Liver (tissue), 9 donors: ENCODE results near the gene HTR3B. TPM values are rescaled to one million over a fixed set of nuclear protein-coding genes. Genes with fewer than 3 reads are reported as not detected.

Experiments
- DNase-seq: peaks from one replicate; pipeline ENCODE4 v3.0.0-alpha.2; 2017; ENCODE audit warnings: low spot score
- H3K27ac ChIP-seq, 2 donors: one replicate each; pipeline ENCODE4 v1.7.0; 2013; ENCODE audit warnings: inconsistent platforms in 2 of 2, low read length in 2 of 2, control low read depth in 1 of 2, low read depth in 1 of 2, mild to moderate bottlenecking in 1 of 2
- H3K27me3 ChIP-seq, 4 donors: one replicate each; pipeline versions ENCODE4 v1.6.1 to v1.7.0; 2013; ENCODE audit warnings: low read length in 3 of 4, inconsistent platforms in 1 of 4, mild to moderate bottlenecking in 1 of 4, moderate library complexity in 1 of 4; ENCODE audit not compliant: control insufficient read depth in 4 of 4, insufficient read depth in 4 of 4
- H3K36me3 ChIP-seq, 4 donors: one replicate each; pipeline versions ENCODE4 v1.6.1 to v1.7.0; 2013; ENCODE audit warnings: low read length in 3 of 4, mild to moderate bottlenecking in 3 of 4, low read depth in 1 of 4, moderate library complexity in 1 of 4; ENCODE audit not compliant: control insufficient read depth in 4 of 4, insufficient read depth in 3 of 4
- H3K4me1 ChIP-seq, 4 donors: one replicate each; pipeline versions ENCODE4 v1.6.1 to v1.7.0; 2013; ENCODE audit warnings: low read length in 3 of 4, mild to moderate bottlenecking in 3 of 4, moderate library complexity in 1 of 4; ENCODE audit not compliant: control insufficient read depth in 4 of 4, insufficient read depth in 4 of 4
- H3K4me3 ChIP-seq, 3 donors: one replicate each; pipeline versions ENCODE4 v1.6.1 to v1.7.0; 2013; ENCODE audit warnings: low read length in 3 of 3, control low read depth in 1 of 3, low read depth in 1 of 3, mild to moderate bottlenecking in 1 of 3
- H3K9ac ChIP-seq, 2 donors: one replicate each; pipeline ENCODE4 v1.7.0; 2013; ENCODE audit warnings: low read length in 2 of 2, mild to moderate bottlenecking in 2 of 2, moderate library complexity in 2 of 2, control low read depth in 1 of 2, low read depth in 1 of 2
- H3K9me3 ChIP-seq, 4 donors: one replicate each; pipeline versions ENCODE4 v1.6.1 to v1.7.0; 2013; ENCODE audit warnings: low read length in 3 of 4; ENCODE audit not compliant: control insufficient read depth in 4 of 4
- ATF3 ChIP-seq: IDR thresholded peaks from 2 replicates; pipeline ENCODE4 v1.6.1; 2016; ENCODE audit warnings: antibody characterized with exemption
- CTCF ChIP-seq: fragments of 150-350 bp; IDR thresholded peaks from 2 replicates; pipeline ENCODE4 v1.5.1; 2017; ENCODE audit warnings: improper control_type of control experiment, low read depth, low read length; ENCODE audit not compliant: missing input control
- EGR1 ChIP-seq, 2 donors: IDR thresholded peaks; 2 replicates each; pipeline ENCODE4 v1.6.1; 2016 to 2018; ENCODE audit warnings: antibody characterized with exemption in 2 of 2, low read depth in 2 of 2
- FOXA1 ChIP-seq: IDR thresholded peaks from 2 replicates; pipeline ENCODE4 v1.6.1; 2016; ENCODE audit warnings: antibody characterized with exemption
- FOXA2 ChIP-seq: IDR thresholded peaks from 2 replicates; pipeline ENCODE4 v1.6.1; 2016; ENCODE audit warnings: antibody characterized with exemption
- HNF4G ChIP-seq: IDR thresholded peaks from 2 replicates; pipeline ENCODE4 v1.6.1; 2016; ENCODE audit warnings: antibody characterized with exemption
- MAX ChIP-seq: IDR thresholded peaks from 2 replicates; pipeline ENCODE4 v1.6.1; 2016; ENCODE audit warnings: antibody characterized with exemption
- NR2F2 ChIP-seq: IDR thresholded peaks from 2 replicates; pipeline ENCODE4 v1.6.1; 2016; ENCODE audit warnings: antibody characterized with exemption
- RAD21 ChIP-seq, 2 donors: IDR thresholded peaks; 2 replicates each; pipeline ENCODE4 v1.6.1; 2016; ENCODE audit warnings: antibody characterized with exemption in 2 of 2, mild to moderate bottlenecking in 2 of 2
- REST ChIP-seq: IDR thresholded peaks from 2 replicates; pipeline ENCODE4 v1.6.1; 2016; ENCODE audit warnings: antibody characterized with exemption, mild to moderate bottlenecking
- RXRA ChIP-seq, 2 donors: IDR thresholded peaks; 2 replicates each; pipeline ENCODE4 v1.6.1; 2017 to 2018; ENCODE audit warnings: antibody characterized with exemption in 2 of 2, mild to moderate bottlenecking in 1 of 2
- SP1 ChIP-seq: IDR thresholded peaks from 2 replicates; pipeline ENCODE4 v1.6.1; 2018; ENCODE audit warnings: antibody characterized with exemption, mild to moderate bottlenecking
- TAF1 ChIP-seq: conservative IDR thresholded peaks from 2 replicates; pipeline ENCODE4 v1.6.1; 2016; ENCODE audit warnings: antibody characterized with exemption, mild to moderate bottlenecking
- YY1 ChIP-seq: IDR thresholded peaks from 2 replicates; pipeline ENCODE4 v1.6.1; 2016; ENCODE audit warnings: antibody characterized with exemption, mild to moderate bottlenecking
- ZBTB33 ChIP-seq: IDR thresholded peaks from 2 replicates; pipeline ENCODE4 v1.6.1; 2016; ENCODE audit warnings: antibody characterized with exemption
- WGBS: extraction: QIAGEN DNeasy Blood & Tissue Kit; methylation state at CpG from one replicate; pipeline ENCODE4 v1.1.7; 2013; 5-methylcytosine and 5-hydroxymethylcytosine counted together
- polyA plus RNA-seq, 2 donors: library from polyadenylated mRNA; stranded (reverse) in 1 of 2; unstranded in 1 of 2; fragments of 200-250 nt in 1 of 2; fragments of >200 nt in 1 of 2; fragmentation: Nextera tagmentation in 1 of 2; extraction: Ambion mirVana in 1 of 2; gene quantifications; one replicate each; pipeline versions ENCODE4 v1.2.1 to v1.2.3, GENCODE V29; 2013 to 2015
- total RNA-seq, 2 donors: library from RNA; depleted of rRNA; stranded (reverse); fragments of >200 nt; gene quantifications; one replicate each; pipeline ENCODE4 v1.2.3, GENCODE V29; 2014
- donor health status: healthy.
- donor health status: healthy.
- donor health status: healthy.
- donor health status: healthy.
- donor health status: healthy.

The HTR3B gene
- total and polyA plus RNA-seq, 4 donors: not detected

- TF ChIP-seq HNF4G: no peak
- TF ChIP-seq CTCF: no peak
- no peak for TF ChIP-seq FOXA2
Measured at GRCh38 chr11:113947994-113948393, 43.4 kb downstream of the HTR3B start (continued).

GRCh38 chr11:113949891-113950290 is 45.3 kb downstream of the HTR3B start:
- peaks cover 0 to 6% (median 0%) of the 10 kb centered on the region in 4 donors for H3K27me3 ChIP-seq
- no peak for TF ChIP-seq FOXA2
- TF ChIP-seq YY1: no peak
- TF ChIP-seq RXRA (IDR thresholded peaks at IDR 0.05): no peak
- TF ChIP-seq NR2F2: no peak
- no peak for TF ChIP-seq EGR1 (IDR thresholded peaks at IDR 0.05; ENCODE audit: low read depth in 2 of 2)
- no peak for TF ChIP-seq FOXA1
- no peak for TF ChIP-seq ATF3
- TF ChIP-seq RAD21 (IDR thresholded peaks at IDR 0.05): no peak
- TF ChIP-seq MAX: no peak
- TF ChIP-seq HNF4G: no peak
- no peak for TF ChIP-seq SP1
- 76% methylated on average over 4 of the region's 4 CpGs for WGBS

GRCh38 chr11:113951537-113951936 is 46.9 kb downstream of the HTR3B start:
- TF ChIP-seq HNF4G (no peak), EGR1 (IDR thresholded peaks at IDR 0.05; ENCODE audit: low read depth in 2 of 2) (no peak), CTCF (no peak), REST (no peak), YY1 (no peak), TAF1 (no peak), ATF3 (no peak), ZBTB33 (no peak), NR2F2 (no peak)
- Histone ChIP-seq H3K27ac (no peak overlapping the region), H3K9me3 (no peaks in the 10 kb centered on the region), H3K4me3 (no peak overlapping the region), H3K4me1 (no peaks in the 10 kb centered on the region), H3K9ac (no peak overlapping the region), H3K27me3 (peaks cover 0 to 6% (median 0%) of the 10 kb centered on the region in 4 donors), H3K36me3 (no peaks in the 10 kb centered on the region)
- no peak for DNase-seq
- WGBS: 51% methylated on average over 5 of the region's 5 CpGs

More at GRCh38 chr11:113949891-113950290, 45.3 kb downstream of the HTR3B start:
- H3K4me1 ChIP-seq: no peaks in the 10 kb centered on the region
- no peak for DNase-seq
- no peak overlapping the region for H3K4me3 ChIP-seq
- H3K27ac ChIP-seq: no peak overlapping the region
- no peak overlapping the region for H3K9ac ChIP-seq
- H3K9me3 ChIP-seq: no peaks in the 10 kb centered on the region
- no peaks in the 10 kb centered on the region for H3K36me3 ChIP-seq
